Cortex of kidney (tissue), 1 donor: ENCODE data around the gene EPHA2.
"Not testable (repeated sequence)": the region's sequence is repeated elsewhere in the genome, so short reads cannot be mapped to it uniquely, and the experiment has no call there.

Source experiments
- DNase-seq: peaks from one replicate; lab custom pipeline; 2025; lab: John Stamatoyannopoulos, UW

The EPHA2 gene

GRCh38 chr1:16155537-16156410 lies at the start of gene EPHA2:
EPHA2 (minus strand) TSS chr1:16156069; CDS start chr1:16155932, 137 bp downstream.
- no peak for DNase-seq

- no peak for DNase-seq
These were observed 49.4 kb upstream of the EPHA2 start for GRCh38 chr1:16205334-16205671.

GRCh38 chr1:16204634-16205333 lies 48.9 kb upstream of the EPHA2 start:
- DNase-seq: no peak

GRCh38 chr1:16204216-16204615 lies 48.3 kb upstream of the EPHA2 start:
- DNase-seq: no peak

- DNase-seq: no peak
These were observed 47.7 kb upstream of the EPHA2 start for GRCh38 chr1:16203550-16203949.

GRCh38 chr1:16202281-16203210 lies 46.7 kb upstream of the EPHA2 start:
- no peak for DNase-seq

GRCh38 chr1:16199700-16200099 lies 43.8 kb upstream of the EPHA2 start:
- no peak for DNase-seq

- DNase-seq: no peak
These were observed 43.3 kb upstream of the EPHA2 start for GRCh38 chr1:16199157-16199501.

- DNase-seq: no peak
These were observed 42.7 kb upstream of the EPHA2 start for GRCh38 chr1:16198444-16199156.

- no peak for DNase-seq
These were observed 41.0 kb upstream of the EPHA2 start for GRCh38 chr1:16196874-16197273.

GRCh38 chr1:16196139-16196538 lies 40.3 kb upstream of the EPHA2 start:
- DNase-seq: not testable (repeated sequence)

GRCh38 chr1:16195518-16195905 lies 39.6 kb upstream of the EPHA2 start:
- DNase-seq: no peak

GRCh38 chr1:16191916-16192546 lies 36.2 kb upstream of the EPHA2 start:
- no peak for DNase-seq

GRCh38 chr1:16191309-16191708 lies 35.4 kb upstream of the EPHA2 start:
- DNase-seq: no peak

- DNase-seq: no peak
These were observed 34.2 kb upstream of the EPHA2 start for GRCh38 chr1:16189921-16190621.

- no peak for DNase-seq
These were observed 33.1 kb upstream of the EPHA2 start for GRCh38 chr1:16189003-16189402.

GRCh38 chr1:16187748-16188401 lies 32.0 kb upstream of the EPHA2 start:
- no peak for DNase-seq

GRCh38 chr1:16186655-16187235 lies 30.9 kb upstream of the EPHA2 start:
- DNase-seq: no peak

- no peak for DNase-seq
These were observed 28.9 kb upstream of the EPHA2 start for GRCh38 chr1:16184557-16185303.
